Loucy (cell line): ENCODE data around the gene PPP1R9B.

Experiments used
- H2AFZ ChIP-seq: fragments of 200-600 bp; sonication (generic); 2 replicates; pipeline ENCODE4 v1.6.0; 2016; ENCODE audit warnings: antibody characterized with exemption, mild to moderate bottlenecking, low read length, moderate library complexity
- H3F3A ChIP-seq: fragments of 200-600 bp; 2 replicates; pipeline ENCODE4 v1.6.0; 2016; ENCODE audit warnings: antibody characterized with exemption, low read depth, mild to moderate bottlenecking
- H3K27me3 ChIP-seq: fragments of 200-600 bp; sonication (generic); 2 replicates; pipeline ENCODE4 v1.6.1; 2014; ENCODE audit warnings: low read length, mild to moderate bottlenecking; ENCODE audit not compliant: insufficient read depth, poor library complexity, severe bottlenecking
- H3K36me3 ChIP-seq: fragments of 200-600 bp; sonication (generic); 2 replicates; pipeline ENCODE4 v1.6.1; 2016; ENCODE audit warnings: low read length; ENCODE audit not compliant: insufficient read depth
- H3K4me1 ChIP-seq: fragments of 200-600 bp; sonication (generic); 2 replicates; pipeline ENCODE4 v1.5.1; 2014; ENCODE audit warnings: low read length, mild to moderate bottlenecking; ENCODE audit not compliant: insufficient read depth, poor library complexity, severe bottlenecking
- H3K4me2 ChIP-seq: fragments of 200-600 bp; sonication (generic); 2 replicates; pipeline ENCODE4 v1.6.0; 2014; ENCODE audit warnings: antibody characterized with exemption, low read length, low read depth, mild to moderate bottlenecking; ENCODE audit not compliant: poor library complexity, severe bottlenecking
- H3K4me3 ChIP-seq: fragments of 200-600 bp; sonication (generic); 2 replicates; pipeline ENCODE4 v1.5.1; 2014; ENCODE audit warnings: low read length, mild to moderate bottlenecking, mixed read lengths; ENCODE audit not compliant: poor library complexity, severe bottlenecking
- H3K79me2 ChIP-seq: fragments of 200-600 bp; sonication (generic); 2 replicates; pipeline ENCODE4 v1.6.1; 2014; ENCODE audit warnings: low read length; ENCODE audit not compliant: insufficient read depth
- H3K9ac ChIP-seq: fragments of 200-600 bp; sonication (generic); 2 replicates; pipeline ENCODE4 v1.6.0; 2014; ENCODE audit warnings: mild to moderate bottlenecking, low read depth, low read length, moderate library complexity; ENCODE audit not compliant: poor library complexity, severe bottlenecking
- H3K9me2 ChIP-seq: fragments of 200-600 bp; sonication (generic); replicated peaks from 2 replicates; pipeline ENCODE4 v1.6.1; 2016; ENCODE audit warnings: low read depth, low read length, mixed read lengths
- H3K9me3 ChIP-seq: fragments of 200-600 bp; sonication (generic); 2 replicates; pipeline ENCODE4 v1.6.1; 2014; ENCODE audit warnings: mild to moderate bottlenecking, antibody characterized with exemption, low read length, low read depth; ENCODE audit not compliant: insufficient read depth
- H4K20me1 ChIP-seq: fragments of 200-600 bp; sonication (generic); 2 replicates; pipeline ENCODE4 v1.6.0; 2014; ENCODE audit warnings: antibody characterized with exemption, low read length, mild to moderate bottlenecking; ENCODE audit not compliant: insufficient read depth, poor library complexity, severe bottlenecking
- CTCF ChIP-seq: fragments of 200-600 bp; sonication (generic); conservative IDR thresholded peaks from 2 replicates; pipeline ENCODE4 v1.5.1; 2014; ENCODE audit warnings: mild to moderate bottlenecking, antibody characterized with exemption, low read length
- EZH2phosphoT487 ChIP-seq: fragments of 200-600 bp; IDR thresholded peaks from 2 replicates; pipeline ENCODE4 v1.6.1; 2018; ENCODE audit warnings: antibody characterized with exemption, mild to moderate bottlenecking, moderate library complexity, borderline replicate concordance

PPP1R9B gene

GRCh38 chr17:50111673-50112655 is 38.5 kb downstream of the PPP1R9B start:
- Histone ChIP-seq H3K9ac (no peak overlapping the region), H3K4me2 (no peak overlapping the region)

GRCh38 chr17:50110591-50111349 is 39.7 kb downstream of the PPP1R9B start:
- Histone ChIP-seq H3K79me2 (no peaks in the 10 kb centered on the region), H2AFZ (no peak overlapping the region), H4K20me1 (no peaks in the 10 kb centered on the region), H3K9me3 (no peaks in the 10 kb centered on the region), H3K4me1 (no peaks in the 10 kb centered on the region), H3F3A (no peaks in the 10 kb centered on the region), H3K36me3 (peaks cover 11% of the 10 kb centered on the region; the same call in 1 of the 2 replicates), H3K9ac (no peak overlapping the region), H3K4me2 (no peak overlapping the region), H3K4me3 (no peak overlapping the region), H3K27me3 (no peaks in the 10 kb centered on the region), H3K9me2 (no peaks in the 10 kb centered on the region)
- no peak for TF ChIP-seq CTCF
- TF ChIP-seq EZH2phosphoT487: no peak

More at GRCh38 chr17:50111673-50112655, 38.5 kb downstream of the PPP1R9B start:
- Histone ChIP-seq H3F3A (no peaks in the 10 kb centered on the region), H3K9me3 (no peaks in the 10 kb centered on the region), H4K20me1 (no peaks in the 10 kb centered on the region), H3K4me3 (no peak overlapping the region), H3K4me1 (no peaks in the 10 kb centered on the region), H2AFZ (no peak overlapping the region), H3K36me3 (peaks cover 7% of the 10 kb centered on the region; the same call in 1 of the 2 replicates), H3K79me2 (no peaks in the 10 kb centered on the region), H3K27me3 (no peaks in the 10 kb centered on the region), H3K9me2 (no peaks in the 10 kb centered on the region)
- no peak for TF ChIP-seq CTCF
- no peak for TF ChIP-seq EZH2phosphoT487

- Histone ChIP-seq H3K79me2 (no peaks in the 10 kb centered on the region), H2AFZ (no peak overlapping the region), H3F3A (no peaks in the 10 kb centered on the region), H3K9me3 (no peaks in the 10 kb centered on the region), H3K4me3 (no peak overlapping the region), H3K4me1 (no peaks in the 10 kb centered on the region), H4K20me1 (no peaks in the 10 kb centered on the region), H3K27me3 (no peaks in the 10 kb centered on the region), H3K4me2 (no peak overlapping the region), H3K36me3 (peaks cover 11% of the 10 kb centered on the region; the same call in 1 of the 2 replicates), H3K9me2 (no peaks in the 10 kb centered on the region), H3K9ac (no peak overlapping the region)
- TF ChIP-seq CTCF (no peak), EZH2phosphoT487 (no peak)
These were observed 40.7 kb downstream of the PPP1R9B start for GRCh38 chr17:50109785-50110184.
